MM.1S (cell line): Measurements from ENCODE around the gene CHST2.

Experiments
- DNase-seq: peaks from one replicate; pipeline ENCODE4 v3.0.0-alpha.2; 2015
- H2AFZ ChIP-seq: fragments of 300-600 bp; sonication (generic); 2 replicates; pipeline ENCODE4 v1.6.0; 2016; ENCODE audit warnings: antibody characterized with exemption, low read length
- H3F3A ChIP-seq: fragments of 300-600 bp; sonication (generic); 2 replicates; pipeline ENCODE4 v1.6.1; 2016; ENCODE audit warnings: mild to moderate bottlenecking, antibody characterized with exemption, low read length, moderate library complexity, mixed read lengths; ENCODE audit not compliant: insufficient read depth
- H3K27ac ChIP-seq: fragments of 300-600 bp; sonication (generic); 2 replicates; pipeline ENCODE4 v1.5.1; 2016; ENCODE audit warnings: mild to moderate bottlenecking, low read length
- H3K27me3 ChIP-seq: fragments of 300-600 bp; sonication (generic); replicated peaks from 2 replicates; pipeline ENCODE4 v1.6.0; 2016; ENCODE audit warnings: low read length; ENCODE audit not compliant: insufficient read depth
- H3K36me3 ChIP-seq: fragments of 300-600 bp; sonication (generic); replicated peaks from 2 replicates; pipeline ENCODE4 v1.6.1; 2016; ENCODE audit warnings: mild to moderate bottlenecking, low read length, mixed read lengths; ENCODE audit not compliant: insufficient read depth
- H3K4me1 ChIP-seq: fragments of 300-600 bp; sonication (generic); 2 replicates; pipeline ENCODE4 v1.6.1; 2016; ENCODE audit warnings: low read length, mixed read lengths
- H3K4me2 ChIP-seq: fragments of 300-600 bp; sonication (generic); 2 replicates; pipeline ENCODE4 v1.6.0; 2016; ENCODE audit warnings: low read depth, low read length
- H3K4me3 ChIP-seq: fragments of 300-600 bp; sonication (generic); 2 replicates; pipeline ENCODE4 v1.5.1; 2016; ENCODE audit warnings: low read length, mixed read lengths
- H3K79me2 ChIP-seq: fragments of 300-600 bp; sonication (generic); 2 replicates; pipeline ENCODE4 v1.6.1; 2016; ENCODE audit warnings: mixed run types, low read length, mixed read lengths
- H3K9ac ChIP-seq: fragments of 300-600 bp; sonication (generic); 2 replicates; pipeline ENCODE4 v1.6.1; 2016; ENCODE audit warnings: low read length, mixed read lengths
- H3K9me2 ChIP-seq: fragments of 300-600 bp; sonication (generic); replicated peaks from 2 replicates; pipeline ENCODE4 v1.6.1; 2016; ENCODE audit warnings: mild to moderate bottlenecking, low read length, mixed read lengths; ENCODE audit not compliant: insufficient read depth
- H3K9me3 ChIP-seq: fragments of 300-600 bp; sonication (generic); replicated peaks from 2 replicates; pipeline ENCODE4 v1.6.1; 2016; ENCODE audit warnings: mild to moderate bottlenecking, low read length, mixed read lengths; ENCODE audit not compliant: insufficient read depth
- H4K20me1 ChIP-seq: fragments of 300-600 bp; sonication (generic); 2 replicates; pipeline ENCODE4 v1.6.1; 2016; ENCODE audit warnings: mild to moderate bottlenecking, low read length, moderate library complexity, mixed read lengths; ENCODE audit not compliant: insufficient read depth
- EZH2 ChIP-seq: fragments of 300-600 bp; sonication (generic); optimal IDR thresholded peaks from 2 replicates; pipeline ENCODE3; 2017; ENCODE audit warnings: low read depth, mild to moderate bottlenecking, antibody characterized with exemption, low read length, mixed read lengths
- EZH2phosphoT487 ChIP-seq: fragments of 300-600 bp; sonication (generic); IDR thresholded peaks from 2 replicates; pipeline ENCODE4 v1.6.1; 2018; ENCODE audit warnings: antibody characterized with exemption, low read length
- TF ChIP-seq, protein P1 (sequence below): fragments of 300-600 bp; sonication (generic); IDR thresholded peaks from 2 replicates; pipeline ENCODE4 v1.5.1; 2016; ENCODE audit warnings: antibody characterized with exemption, low read length, mixed read lengths

The CHST2 gene

DNA sequence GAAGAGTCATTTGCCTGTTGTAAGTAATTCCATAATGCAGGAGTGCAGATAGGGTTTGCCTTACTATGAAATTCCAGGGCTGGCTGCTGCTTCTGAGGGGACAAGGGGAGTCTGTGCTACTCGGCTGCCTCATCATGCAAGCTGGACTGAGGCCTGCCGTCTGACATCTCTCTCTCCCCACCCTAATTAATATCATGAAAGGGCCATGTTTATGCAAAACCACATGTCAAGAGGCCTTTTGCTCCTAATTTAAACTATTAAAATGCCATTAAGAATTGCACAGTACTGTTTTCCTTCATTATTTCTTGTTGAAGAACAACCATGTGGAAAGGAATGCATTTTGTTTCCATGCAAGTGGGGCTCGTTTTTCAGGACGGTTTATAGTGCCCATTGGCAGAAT is 26.3 kb downstream of the CHST2 start:
- H2AFZ ChIP-seq: no peak overlapping the region

DNA sequence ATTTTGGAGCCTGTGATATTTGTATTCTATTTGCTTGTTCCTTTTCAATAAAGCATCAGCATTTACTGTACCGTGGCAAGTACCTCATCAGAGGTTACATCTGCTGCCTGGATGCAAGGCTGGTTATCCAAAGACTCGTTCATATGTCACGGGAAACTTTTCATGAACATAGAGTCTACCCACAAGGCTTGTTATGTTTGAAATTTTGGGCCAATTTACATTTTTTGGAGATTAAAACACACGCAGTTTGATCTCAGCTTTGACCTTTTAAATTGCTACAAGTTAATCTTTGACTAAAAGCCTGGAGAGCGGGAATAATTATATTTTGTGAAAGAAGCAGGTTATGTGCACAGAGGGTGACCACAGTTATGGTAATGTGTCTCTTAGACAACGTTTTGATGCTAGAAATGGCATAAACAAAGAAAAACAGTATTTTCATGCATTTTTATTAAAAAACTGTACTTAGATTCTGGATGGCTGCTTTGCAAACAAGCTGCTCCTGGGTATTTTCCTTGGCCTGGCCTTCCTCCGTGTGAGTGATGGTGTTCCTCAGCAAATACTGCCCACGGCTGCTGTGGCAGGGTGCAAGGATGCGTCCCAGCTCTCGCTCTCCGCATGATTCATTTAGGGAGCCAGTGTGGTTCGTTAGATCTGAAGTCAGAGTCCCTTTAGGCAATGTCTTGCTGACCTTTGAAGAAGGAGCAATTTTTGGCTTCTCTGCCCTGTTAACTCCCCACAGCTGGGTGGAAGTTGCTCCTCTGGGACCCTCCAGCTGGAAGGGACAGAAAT is 27.1 kb downstream of the CHST2 start:
- H3K4me1 ChIP-seq: no peaks in the 10 kb centered on the region
- H3K4me2 ChIP-seq: no peak overlapping the region
- H4K20me1 ChIP-seq: no peaks in the 10 kb centered on the region
- no peaks in the 10 kb centered on the region for H3K9me3 ChIP-seq
- H3F3A ChIP-seq: no peaks in the 10 kb centered on the region
- H3K79me2 ChIP-seq: no peaks in the 10 kb centered on the region
- H3K9me2 ChIP-seq: no peaks in the 10 kb centered on the region
- H2AFZ ChIP-seq: no peak overlapping the region
- TF ChIP-seq, protein P1, sequence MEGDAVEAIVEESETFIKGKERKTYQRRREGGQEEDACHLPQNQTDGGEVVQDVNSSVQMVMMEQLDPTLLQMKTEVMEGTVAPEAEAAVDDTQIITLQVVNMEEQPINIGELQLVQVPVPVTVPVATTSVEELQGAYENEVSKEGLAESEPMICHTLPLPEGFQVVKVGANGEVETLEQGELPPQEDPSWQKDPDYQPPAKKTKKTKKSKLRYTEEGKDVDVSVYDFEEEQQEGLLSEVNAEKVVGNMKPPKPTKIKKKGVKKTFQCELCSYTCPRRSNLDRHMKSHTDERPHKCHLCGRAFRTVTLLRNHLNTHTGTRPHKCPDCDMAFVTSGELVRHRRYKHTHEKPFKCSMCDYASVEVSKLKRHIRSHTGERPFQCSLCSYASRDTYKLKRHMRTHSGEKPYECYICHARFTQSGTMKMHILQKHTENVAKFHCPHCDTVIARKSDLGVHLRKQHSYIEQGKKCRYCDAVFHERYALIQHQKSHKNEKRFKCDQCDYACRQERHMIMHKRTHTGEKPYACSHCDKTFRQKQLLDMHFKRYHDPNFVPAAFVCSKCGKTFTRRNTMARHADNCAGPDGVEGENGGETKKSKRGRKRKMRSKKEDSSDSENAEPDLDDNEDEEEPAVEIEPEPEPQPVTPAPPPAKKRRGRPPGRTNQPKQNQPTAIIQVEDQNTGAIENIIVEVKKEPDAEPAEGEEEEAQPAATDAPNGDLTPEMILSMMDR: no peak
- TF ChIP-seq EZH2phosphoT487 (no peak), EZH2 (no peak)
- no peak overlapping the region for H3K27ac ChIP-seq
- no peak overlapping the region for H3K4me3 ChIP-seq
- no peak for DNase-seq
- H3K9ac ChIP-seq: no peak overlapping the region
- H3K27me3 ChIP-seq: no peaks in the 10 kb centered on the region
- no peaks in the 10 kb centered on the region for H3K36me3 ChIP-seq

More for the DNA sequence above, 26.3 kb downstream of the CHST2 start:
- TF ChIP-seq EZH2 (no peak), EZH2phosphoT487 (no peak)
- TF ChIP-seq, protein P1: no peak
- Histone ChIP-seq H3K27me3 (no peaks in the 10 kb centered on the region), H3K79me2 (no peaks in the 10 kb centered on the region), H3K36me3 (no peaks in the 10 kb centered on the region), H3K9ac (no peak overlapping the region), H3K9me2 (no peaks in the 10 kb centered on the region), H3K4me2 (no peak overlapping the region), H3F3A (no peaks in the 10 kb centered on the region), H3K4me3 (no peak overlapping the region), H3K27ac (no peak overlapping the region), H4K20me1 (no peaks in the 10 kb centered on the region), H3K9me3 (no peaks in the 10 kb centered on the region), H3K4me1 (no peaks in the 10 kb centered on the region)
- no peak for DNase-seq

DNA sequence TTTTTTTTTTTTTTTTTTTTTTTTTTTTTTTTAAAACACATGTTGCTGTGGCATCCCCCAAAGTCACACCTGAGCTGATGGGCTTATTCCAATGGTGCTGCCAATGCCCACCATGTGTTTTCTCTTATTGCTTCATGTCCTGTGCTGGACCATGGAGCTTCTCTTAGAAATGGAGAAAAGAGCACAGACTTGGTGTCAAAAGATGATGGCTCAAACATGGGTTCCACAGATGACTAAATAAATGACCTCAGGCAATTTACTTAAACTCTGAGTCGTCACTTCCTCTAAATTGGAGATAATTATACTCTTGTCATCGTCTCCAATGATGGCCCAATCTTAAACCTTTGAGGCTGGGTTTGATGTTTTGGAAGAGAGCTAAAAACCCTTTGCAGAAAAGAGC is 28.1 kb downstream of the CHST2 start:
- Histone ChIP-seq H3K9me3 (no peaks in the 10 kb centered on the region), H4K20me1 (no peaks in the 10 kb centered on the region), H3K9me2 (no peaks in the 10 kb centered on the region), H3K4me1 (no peaks in the 10 kb centered on the region), H3K4me3 (no peak overlapping the region), H3K9ac (no peak overlapping the region), H3F3A (no peaks in the 10 kb centered on the region), H3K36me3 (no peaks in the 10 kb centered on the region), H3K4me2 (no peak overlapping the region), H3K27me3 (no peaks in the 10 kb centered on the region), H2AFZ (no peak overlapping the region), H3K79me2 (no peaks in the 10 kb centered on the region), H3K27ac (no peak overlapping the region)
- no peak for DNase-seq
- TF ChIP-seq EZH2phosphoT487 (no peak), EZH2 (no peak)
- TF ChIP-seq, protein P1: no peak
